Upper lobe of left lung (tissue), 6 donors: ENCODE results near the gene STK10. TPM values are rescaled to one million over a fixed set of nuclear protein-coding genes. Genes with fewer than 3 reads are reported as not detected.

Experiments used
- ATAC-seq, 2 donors: fragments of 200-7000 bp; cut with Tn5 transposase; one replicate each; pipeline ENCODE4 v1.9.1; 2022; ENCODE audit warnings: mild to moderate bottlenecking in 2 of 2, moderate library complexity in 2 of 2; ENCODE audit not compliant: low FRiP score in 2 of 2
- DNase-seq, 2 donors: peaks; one replicate each; pipeline ENCODE4 v3.0.0-alpha.2; 2019 to 2020
- H3K27ac ChIP-seq, 4 donors: fragments of 200-600 bp; sonication (generic); one replicate each; pipeline ENCODE4 v1.5.1; 2016 to 2019
- H3K27me3 ChIP-seq, 4 donors: fragments of 200-600 bp; sonication (generic); one replicate each; pipeline ENCODE4 v1.5.1; 2017 to 2019
- H3K36me3 ChIP-seq, 4 donors: fragments of 200-600 bp; sonication (generic); one replicate each; pipeline ENCODE4 v1.5.1; 2016 to 2019
- H3K4me1 ChIP-seq, 4 donors: fragments of 200-600 bp; sonication (generic); one replicate each; pipeline ENCODE4 v1.5.1; 2018 to 2019
- H3K4me3 ChIP-seq, 4 donors: fragments of 200-600 bp; sonication (generic); one replicate each; pipeline ENCODE4 v1.5.1; 2017 to 2019; ENCODE audit warnings: mild to moderate bottlenecking in 2 of 4, moderate library complexity in 1 of 4
- H3K9me3 ChIP-seq, 4 donors: fragments of 200-600 bp; sonication (generic); one replicate each; pipeline ENCODE4 v1.5.1; 2018 to 2019
- EP300 ChIP-seq, 4 donors: sonication (generic); formaldehyde crosslinking; IDR thresholded peaks; one replicate each; pipeline ENCODE4 v1.5.1; 2017; ENCODE audit warnings: antibody characterized with exemption in 4 of 4, control low read depth in 2 of 4
- POLR2A ChIP-seq, 4 donors: fragments of 450-650 bp; IDR thresholded peaks; one replicate each; pipeline ENCODE4 v1.5.1; 2016 to 2017; ENCODE audit warnings: antibody characterized with exemption in 4 of 4, mild to moderate bottlenecking in 2 of 4
- POLR2AphosphoS5 ChIP-seq, 2 donors: sonication (generic); formaldehyde crosslinking; IDR thresholded peaks; one replicate each; pipeline ENCODE4 v1.5.1; 2017; ENCODE audit warnings: antibody characterized with exemption in 2 of 2
- WGBS, 2 donors: methylation state at CpG; one replicate each; pipeline ENCODE4 v1.1.5; 2017 to 2018; 5-methylcytosine and 5-hydroxymethylcytosine counted together
- total RNA-seq, 6 donors: library from RNA; depleted of rRNA in 4 of 6; stranded (reverse); fragments of >200 nt in 4 of 6; gene quantifications; one replicate each; pipeline versions ENCODE4 v1.1.0 to v1.2.1, GENCODE V29; 2016 to 2021
- TF ChIP-seq, protein P1 (sequence below), 6 experiments: fragments of 450-650 bp in 4 of 6; fragments of 200-600 bp in 2 of 6; sonication (generic) in 2 of 6; IDR thresholded peaks; one replicate each; pipeline ENCODE4 v1.5.1; 2016 to 2019; ENCODE audit warnings: antibody characterized with exemption in 6 of 6
- donor health status: DM: no; HTN: no; CAD: no; lungs with moderate emphysema.
- donor health status: DM: no; HTN: yes; CAD: no; lungs with severe emphysema.

The STK10 gene
- total RNA-seq, 6 donors from 2014 or later, result 50.6 to 170 (median 60.5) TPM

DNA sequence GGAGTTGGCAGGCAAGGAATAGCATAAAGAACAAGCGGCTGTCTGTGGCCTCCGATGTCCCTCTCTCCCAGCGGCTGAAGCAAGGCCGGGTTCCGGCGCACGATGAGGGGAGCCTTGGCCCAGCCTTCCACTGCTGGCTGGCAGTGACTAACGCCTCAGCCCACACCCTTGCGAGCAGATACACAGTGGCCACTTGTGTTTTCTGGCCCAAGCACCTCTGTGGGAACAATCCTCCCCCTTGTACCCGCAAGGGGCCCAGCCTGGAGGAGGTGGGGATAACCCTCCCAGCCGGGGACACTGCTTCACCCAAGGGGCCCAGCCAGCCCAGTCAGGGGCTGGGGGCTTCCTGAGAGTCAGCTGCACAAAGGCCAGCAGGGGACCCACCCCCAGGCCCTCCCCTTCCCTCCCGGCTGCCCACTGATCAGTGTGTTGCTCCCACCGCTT, 23.2 kb downstream of the STK10 start:
- ATAC-seq (peak in 1 of 2 donors; percentile 39), DNase-seq (no peak)
- H3K4me3 ChIP-seq, result no peak overlapping the region
- H3K27me3 ChIP-seq, result no peaks in the 10 kb centered on the region
- H3K9me3 ChIP-seq, result no peaks in the 10 kb centered on the region
- WGBS, 2 donors, result 88% methylated on average over 4 to 13 of the region's 13 CpGs
- peak overlapping the region; percentile 11 to 64 (median 24) for H3K27ac ChIP-seq
- H3K4me1 ChIP-seq, result peaks cover 42 to 62% (median 59%) of the 10 kb centered on the region in 4 donors
- TF ChIP-seq, protein P1, sequence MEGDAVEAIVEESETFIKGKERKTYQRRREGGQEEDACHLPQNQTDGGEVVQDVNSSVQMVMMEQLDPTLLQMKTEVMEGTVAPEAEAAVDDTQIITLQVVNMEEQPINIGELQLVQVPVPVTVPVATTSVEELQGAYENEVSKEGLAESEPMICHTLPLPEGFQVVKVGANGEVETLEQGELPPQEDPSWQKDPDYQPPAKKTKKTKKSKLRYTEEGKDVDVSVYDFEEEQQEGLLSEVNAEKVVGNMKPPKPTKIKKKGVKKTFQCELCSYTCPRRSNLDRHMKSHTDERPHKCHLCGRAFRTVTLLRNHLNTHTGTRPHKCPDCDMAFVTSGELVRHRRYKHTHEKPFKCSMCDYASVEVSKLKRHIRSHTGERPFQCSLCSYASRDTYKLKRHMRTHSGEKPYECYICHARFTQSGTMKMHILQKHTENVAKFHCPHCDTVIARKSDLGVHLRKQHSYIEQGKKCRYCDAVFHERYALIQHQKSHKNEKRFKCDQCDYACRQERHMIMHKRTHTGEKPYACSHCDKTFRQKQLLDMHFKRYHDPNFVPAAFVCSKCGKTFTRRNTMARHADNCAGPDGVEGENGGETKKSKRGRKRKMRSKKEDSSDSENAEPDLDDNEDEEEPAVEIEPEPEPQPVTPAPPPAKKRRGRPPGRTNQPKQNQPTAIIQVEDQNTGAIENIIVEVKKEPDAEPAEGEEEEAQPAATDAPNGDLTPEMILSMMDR (IDR thresholded peaks at IDR 0.05), result no peak
- TF ChIP-seq POLR2AphosphoS5 (IDR thresholded peaks at IDR 0.05), result no peak
- TF ChIP-seq POLR2A (IDR thresholded peaks at IDR 0.05), result no peak
- TF ChIP-seq EP300 (IDR thresholded peaks at IDR 0.05), result no peak
- no peaks in the 10 kb centered on the region for H3K36me3 ChIP-seq

DNA sequence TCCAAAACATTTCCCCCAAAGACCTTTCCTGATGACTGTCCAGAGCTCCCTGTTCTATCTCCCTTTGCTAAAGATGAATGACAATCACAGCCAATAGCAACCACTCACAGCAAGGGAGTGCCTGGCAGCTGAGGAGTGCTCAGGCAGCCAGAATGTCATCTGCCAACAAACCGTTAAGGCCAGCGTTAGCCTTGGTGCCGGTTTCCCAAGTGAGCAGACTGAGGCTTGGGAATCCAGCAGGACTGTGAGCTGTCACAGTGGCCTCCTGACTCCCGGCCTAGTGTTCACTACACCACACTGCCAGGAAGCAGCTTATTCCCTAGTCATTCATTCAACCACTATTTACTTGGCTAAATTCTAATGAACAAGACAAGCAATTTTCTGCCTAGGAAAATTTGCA, 24.7 kb downstream of the STK10 start:
- Histone ChIP-seq H3K4me3 (no peak overlapping the region), H3K27me3 (no peaks in the 10 kb centered on the region), H3K4me1 (peaks cover 29 to 64% (median 45%) of the 10 kb centered on the region in 4 donors), H3K36me3 (no peaks in the 10 kb centered on the region), H3K9me3 (no peaks in the 10 kb centered on the region), H3K27ac (peak overlapping the region in 2 of 4 donors; percentile 22 to 31)
- ATAC-seq (peak; percentile 5 to 19), DNase-seq (no peak)
- WGBS, 2 donors, result 60 to 80% methylated on average over 4 of the region's 4 CpGs
- TF ChIP-seq EP300 (IDR thresholded peaks at IDR 0.05) (no peak), POLR2A (IDR thresholded peaks at IDR 0.05) (no peak), POLR2AphosphoS5 (IDR thresholded peaks at IDR 0.05) (no peak)
- TF ChIP-seq, protein P1 (IDR thresholded peaks at IDR 0.05), result no peak

DNA sequence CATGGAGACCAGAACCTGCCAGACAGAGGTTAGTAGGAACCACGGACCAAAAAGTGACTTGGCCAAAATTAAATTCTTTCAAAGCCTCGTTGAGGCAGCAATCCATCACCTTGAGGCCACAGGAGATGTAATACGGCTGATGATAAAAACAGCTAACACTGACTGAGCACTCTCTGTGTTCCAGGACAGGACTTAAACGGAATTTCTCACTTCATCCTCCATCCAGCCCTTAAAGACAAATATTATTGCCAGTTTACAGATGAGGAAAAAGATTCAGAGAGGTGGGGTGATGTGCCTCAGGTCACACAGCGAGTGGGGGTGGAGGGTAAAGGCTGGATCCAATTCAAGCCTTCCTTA, 25.1 kb downstream of the STK10 start:
- ATAC-seq, result no peak

DNA sequence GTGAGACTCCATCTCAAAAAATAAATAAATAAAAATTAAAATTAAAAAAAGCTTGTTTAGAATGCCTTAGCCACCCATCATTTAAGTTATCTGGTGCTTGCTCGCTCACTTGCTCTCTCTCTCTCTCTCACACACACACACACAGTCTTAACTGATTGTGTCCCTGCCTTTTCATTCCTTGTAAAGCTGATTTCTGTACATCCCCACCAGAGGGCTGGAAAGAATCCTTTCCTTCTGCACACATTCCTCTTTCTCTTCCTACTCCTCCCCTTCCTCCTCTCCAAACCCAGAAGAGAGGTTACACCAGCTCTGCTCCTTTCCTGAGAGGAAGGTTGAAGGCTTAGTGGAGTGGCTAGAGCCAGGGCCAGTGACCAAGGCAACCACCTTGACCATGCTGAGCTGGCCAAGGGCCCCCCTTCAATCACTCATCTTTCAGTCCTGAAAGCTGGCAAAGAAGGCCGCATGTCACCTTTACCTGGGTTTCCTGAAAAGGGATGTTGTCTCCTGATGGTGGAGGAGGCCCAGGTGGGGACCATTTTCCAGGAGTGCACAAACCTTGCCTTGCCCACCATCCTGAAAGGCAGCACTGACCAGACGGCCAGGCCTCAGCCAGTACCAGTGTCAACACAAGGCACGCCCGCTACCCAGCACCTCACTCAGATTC, 25.6 kb downstream of the STK10 start:
- no peak for ATAC-seq
- H3K9me3 ChIP-seq, result no peaks in the 10 kb centered on the region
- DNase-seq, result no peak
- no peak overlapping the region for H3K4me3 ChIP-seq
- TF ChIP-seq POLR2AphosphoS5 (IDR thresholded peaks at IDR 0.05) (no peak), POLR2A (IDR thresholded peaks at IDR 0.05) (no peak), EP300 (IDR thresholded peaks at IDR 0.05) (no peak)
- TF ChIP-seq, protein P1 (IDR thresholded peaks at IDR 0.05), result no peak
- peak overlapping the region in 2 of 4 donors; percentile 22 to 31 for H3K27ac ChIP-seq
- no peaks in the 10 kb centered on the region for H3K36me3 ChIP-seq
- WGBS, 2 donors, result 75 to 88% methylated on average over 2 to 5 of the region's 5 CpGs
- no peaks in the 10 kb centered on the region for H3K27me3 ChIP-seq
- H3K4me1 ChIP-seq, result peaks cover 20 to 55% (median 38%) of the 10 kb centered on the region in 4 donors

More for the DNA sequence above, 25.1 kb downstream of the STK10 start:
- peaks cover 25 to 60% (median 42%) of the 10 kb centered on the region in 4 donors for H3K4me1 ChIP-seq
- H3K9me3 ChIP-seq, result no peaks in the 10 kb centered on the region
- H3K36me3 ChIP-seq, result no peaks in the 10 kb centered on the region
- WGBS, 2 donors, result 63% methylated on average over 4 to 5 of the region's 5 CpGs
- no peaks in the 10 kb centered on the region for H3K27me3 ChIP-seq
- no peak for DNase-seq
- H3K27ac ChIP-seq, result peak overlapping the region in 2 of 4 donors; percentile 22 to 31
- TF ChIP-seq POLR2A (IDR thresholded peaks at IDR 0.05), result no peak
- TF ChIP-seq EP300 (IDR thresholded peaks at IDR 0.05), result no peak
- TF ChIP-seq POLR2AphosphoS5 (IDR thresholded peaks at IDR 0.05), result no peak
- TF ChIP-seq, protein P1 (IDR thresholded peaks at IDR 0.05), result no peak
- no peak overlapping the region for H3K4me3 ChIP-seq

DNA sequence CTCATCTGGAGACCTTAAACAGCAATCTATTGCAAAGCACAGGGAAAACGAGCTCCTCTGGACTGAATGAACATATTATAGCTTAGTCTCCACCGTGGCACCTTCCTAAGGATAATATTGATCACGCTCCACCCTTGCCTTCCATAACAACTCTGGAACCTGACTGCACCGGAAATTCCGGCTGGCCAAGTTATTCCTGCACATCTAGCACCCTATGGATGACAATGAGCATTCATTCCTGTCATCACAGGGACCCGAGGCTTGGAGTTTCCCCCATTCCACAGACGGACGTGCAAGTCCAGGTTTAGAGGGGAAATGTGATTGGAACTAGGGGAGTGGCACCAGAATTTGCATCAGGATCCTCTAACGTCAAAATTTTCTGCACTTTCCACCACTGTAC, 27.5 kb downstream of the STK10 start:
- WGBS, 2 donors, result 80 to 81% methylated on average over 8 to 9 of the region's 9 CpGs
- no peak for ATAC-seq
- no peak for TF ChIP-seq EP300 (IDR thresholded peaks at IDR 0.05)
- TF ChIP-seq, protein P1 (IDR thresholded peaks at IDR 0.05), result no peak
- TF ChIP-seq POLR2AphosphoS5 (IDR thresholded peaks at IDR 0.05), result no peak
- no peak for TF ChIP-seq POLR2A (IDR thresholded peaks at IDR 0.05)

More for the DNA sequence above, 27.5 kb downstream of the STK10 start:
- Histone ChIP-seq H3K27me3 (no peaks in the 10 kb centered on the region), H3K27ac (no peak overlapping the region), H3K4me3 (no peak overlapping the region), H3K4me1 (peaks cover 22 to 54% (median 39%) of the 10 kb centered on the region in 4 donors), H3K9me3 (no peaks in the 10 kb centered on the region), H3K36me3 (peaks cover 0 to 10% (median 5%) of the 10 kb centered on the region in 4 donors)
- no peak for DNase-seq
